HFFc6 (cell line): ENCODE measurements around the gene MAGI3. TPM values are rescaled to one million over a fixed set of nuclear protein-coding genes. Genes with fewer than 3 reads are reported as not detected.
A peak's percentile ranks its signal among the peaks of the same experiment; 100 is the strongest.

Source experiments
- DNase-seq: peaks from one replicate; pipeline ENCODE4 v3.0.0-alpha.2; 2018
- H3K27ac Mint-ChIP-seq: 2 replicates; pipeline ENCODE4 v1.8.0; 2020; ENCODE audit warnings: mild to moderate bottlenecking, mixed read lengths
- H3K27me3 Mint-ChIP-seq: 2 replicates; pipeline ENCODE4 v1.8.0; 2021; ENCODE audit warnings: mild to moderate bottlenecking, moderate library complexity, mixed read lengths; ENCODE audit not compliant: insufficient read depth
- H3K36me3 Mint-ChIP-seq: 2 replicates; pipeline ENCODE4 v1.8.0; 2021; ENCODE audit warnings: low read depth, mixed read lengths
- H3K4me1 Mint-ChIP-seq: 2 replicates; pipeline ENCODE4 v1.8.0; 2020; ENCODE audit warnings: low read depth, mixed read lengths
- H3K4me3 Mint-ChIP-seq: 2 replicates; pipeline ENCODE4 v1.8.0; 2020; ENCODE audit warnings: mild to moderate bottlenecking, moderate library complexity, mixed read lengths
- H3K9me3 Mint-ChIP-seq: 2 replicates; pipeline ENCODE4 v1.8.0; 2020; ENCODE audit warnings: mild to moderate bottlenecking, mixed read lengths
- total RNA-seq, 6 experiments: library from RNA; stranded (reverse); fragmentation: NEBNext Ultra II Directional; extraction: Animal tissue kit (Norgen Biotek cat#: 25700); gene quantifications; 2 replicates in 1 of 6; 3 replicates in 5 of 6; pipeline ENCODE4 v1.2.3, GENCODE V29; 2021
- TF ChIP-seq, protein P1 (sequence below): fragments of 200-600 bp; sonication (generic); IDR thresholded peaks from 2 replicates; pipeline ENCODE4 v1.5.0; 2021; ENCODE audit warnings: antibody characterized with exemption, mild to moderate bottlenecking

The MAGI3 gene
- total RNA-seq, 6 experiments from 2014 or later = 5.1 to 8.2 (median 7.6) TPM

GRCh38 chr1:113392541-113393128 is 2.3 kb downstream of the MAGI3 start:
- no peak overlapping the region for H3K27ac Mint-ChIP-seq
- peaks cover 4% of the 10 kb centered on the region for H3K36me3 Mint-ChIP-seq
- H3K9me3 Mint-ChIP-seq = no peaks in the 10 kb centered on the region
- peaks cover 75% of the 10 kb centered on the region for H3K4me1 Mint-ChIP-seq
- H3K4me3 Mint-ChIP-seq = peak overlapping the region; percentile 91
- no peak for DNase-seq
- TF ChIP-seq, protein P1, sequence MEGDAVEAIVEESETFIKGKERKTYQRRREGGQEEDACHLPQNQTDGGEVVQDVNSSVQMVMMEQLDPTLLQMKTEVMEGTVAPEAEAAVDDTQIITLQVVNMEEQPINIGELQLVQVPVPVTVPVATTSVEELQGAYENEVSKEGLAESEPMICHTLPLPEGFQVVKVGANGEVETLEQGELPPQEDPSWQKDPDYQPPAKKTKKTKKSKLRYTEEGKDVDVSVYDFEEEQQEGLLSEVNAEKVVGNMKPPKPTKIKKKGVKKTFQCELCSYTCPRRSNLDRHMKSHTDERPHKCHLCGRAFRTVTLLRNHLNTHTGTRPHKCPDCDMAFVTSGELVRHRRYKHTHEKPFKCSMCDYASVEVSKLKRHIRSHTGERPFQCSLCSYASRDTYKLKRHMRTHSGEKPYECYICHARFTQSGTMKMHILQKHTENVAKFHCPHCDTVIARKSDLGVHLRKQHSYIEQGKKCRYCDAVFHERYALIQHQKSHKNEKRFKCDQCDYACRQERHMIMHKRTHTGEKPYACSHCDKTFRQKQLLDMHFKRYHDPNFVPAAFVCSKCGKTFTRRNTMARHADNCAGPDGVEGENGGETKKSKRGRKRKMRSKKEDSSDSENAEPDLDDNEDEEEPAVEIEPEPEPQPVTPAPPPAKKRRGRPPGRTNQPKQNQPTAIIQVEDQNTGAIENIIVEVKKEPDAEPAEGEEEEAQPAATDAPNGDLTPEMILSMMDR = no peak
- peaks cover 3% of the 10 kb centered on the region for H3K27me3 Mint-ChIP-seq

- TF ChIP-seq, protein P1 = no peak
- peaks cover 60% of the 10 kb centered on the region for H3K4me1 Mint-ChIP-seq
- no peak overlapping the region for H3K4me3 Mint-ChIP-seq
- peaks cover 3% of the 10 kb centered on the region for H3K27me3 Mint-ChIP-seq
- H3K9me3 Mint-ChIP-seq = no peaks in the 10 kb centered on the region
- DNase-seq = no peak
- H3K36me3 Mint-ChIP-seq = no peaks in the 10 kb centered on the region
- no peak overlapping the region for H3K27ac Mint-ChIP-seq
Measured at GRCh38 chr1:113394043-113394862, 3.9 kb downstream of the MAGI3 start.

DNA sequence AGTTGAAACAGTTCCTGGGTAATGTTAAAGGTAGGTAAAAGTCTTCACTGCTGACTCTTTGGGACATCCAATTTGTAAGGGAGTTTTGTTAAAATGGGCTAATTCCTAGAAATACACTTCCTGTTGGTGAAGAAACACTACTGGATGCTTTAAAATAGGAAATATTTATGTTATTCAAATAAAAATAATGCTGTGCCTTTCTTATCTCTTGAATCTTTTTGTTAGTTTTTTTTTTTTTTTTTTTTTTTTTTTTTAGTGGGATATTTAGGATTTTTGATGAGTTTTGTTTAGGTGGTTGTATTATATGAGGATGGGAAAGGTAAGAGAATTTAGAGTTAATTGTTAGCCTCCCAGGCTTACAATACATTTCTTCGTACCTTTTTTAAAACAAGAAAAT is 4.5 kb downstream of the MAGI3 start:
- Mint-ChIP-seq H3K9me3 (no peaks in the 10 kb centered on the region), H3K4me1 (peaks cover 56% of the 10 kb centered on the region), H3K36me3 (no peaks in the 10 kb centered on the region), H3K4me3 (no peak overlapping the region), H3K27me3 (no peaks in the 10 kb centered on the region), H3K27ac (no peak overlapping the region)
- no peak for DNase-seq
- TF ChIP-seq, protein P1 = no peak

- H3K9me3 Mint-ChIP-seq = no peaks in the 10 kb centered on the region
- H3K36me3 Mint-ChIP-seq = no peaks in the 10 kb centered on the region
- H3K4me1 Mint-ChIP-seq = peaks cover 56% of the 10 kb centered on the region
- TF ChIP-seq, protein P1 = no peak
- H3K4me3 Mint-ChIP-seq = peak overlapping the region; percentile 5; the same call in 1 of the 2 replicates
- no peaks in the 10 kb centered on the region for H3K27me3 Mint-ChIP-seq
- no peak for DNase-seq
- H3K27ac Mint-ChIP-seq = peak overlapping the region; percentile 45; the same call in 1 of the 2 replicates
Measured at GRCh38 chr1:113396102-113396501, 5.8 kb downstream of the MAGI3 start.

- no peaks in the 10 kb centered on the region for H3K9me3 Mint-ChIP-seq
- H3K27me3 Mint-ChIP-seq = no peaks in the 10 kb centered on the region
- H3K4me3 Mint-ChIP-seq = peak overlapping the region; percentile 29; the same call in 1 of the 2 replicates
- TF ChIP-seq, protein P1 = no peak
- no peak overlapping the region for H3K27ac Mint-ChIP-seq
- H3K4me1 Mint-ChIP-seq = peaks cover 53% of the 10 kb centered on the region
- no peaks in the 10 kb centered on the region for H3K36me3 Mint-ChIP-seq
- peak; percentile 78 for DNase-seq
Measured at GRCh38 chr1:113396585-113396984, 6.3 kb downstream of the MAGI3 start.
